ENCODE data around the gene PIGO.

GRCh38 chr9:35104586-35104985 is 8.2 kb upstream of the PIGO start:
- TF ChIP-seq CTCF (IDR thresholded peaks at IDR 0.05; ENCODE audit: low read depth, low read length): no peak
- TF ChIP-seq EZH2phosphoT487 (IDR thresholded peaks at IDR 0.05; ENCODE audit: low read depth): no peak
